ENCODE data around the gene ADAMTS3.
"Not testable (repeated sequence)": the region's sequence is repeated elsewhere in the genome, so short reads cannot be mapped to it uniquely, and the experiment has no call there.

The ADAMTS3 gene

GRCh38 chr4:72567036-72567435, 2.0 kb downstream of the ADAMTS3 start:
- TF ChIP-seq POLR2A (IDR thresholded peaks at IDR 0.05; ENCODE audit: low read depth, low read length): no peak
- no peak for FAIRE-seq
- no peak for DNase-seq (ENCODE audit: insufficient read length, low spot score)

GRCh38 chr4:72566464-72566972, 2.5 kb downstream of the ADAMTS3 start:
- FAIRE-seq (no peak), DNase-seq (ENCODE audit: insufficient read length, low spot score) (no peak)
- TF ChIP-seq POLR2A (IDR thresholded peaks at IDR 0.05; ENCODE audit: low read depth, low read length): no peak

- no peak for FAIRE-seq
- DNase-seq (ENCODE audit: insufficient read length, low spot score): no peak
- no peak for TF ChIP-seq POLR2A (IDR thresholded peaks at IDR 0.05; ENCODE audit: low read depth, low read length)
Observed at GRCh38 chr4:72564789-72565188, 4.2 kb downstream of the ADAMTS3 start.

- DNase-seq (ENCODE audit: insufficient read length, low spot score): no peak
- no peak for FAIRE-seq
- no peak for TF ChIP-seq POLR2A (IDR thresholded peaks at IDR 0.05; ENCODE audit: low read depth, low read length)
Observed at GRCh38 chr4:72564184-72564583, 4.8 kb downstream of the ADAMTS3 start.

- DNase-seq (ENCODE audit: insufficient read length, low spot score) (no peak), FAIRE-seq (no peak)
- TF ChIP-seq POLR2A (IDR thresholded peaks at IDR 0.05; ENCODE audit: low read depth, low read length): no peak
Observed at GRCh38 chr4:72558655-72559054, 10.4 kb downstream of the ADAMTS3 start.

GRCh38 chr4:72557021-72557420, 12.0 kb downstream of the ADAMTS3 start:
- TF ChIP-seq POLR2A (IDR thresholded peaks at IDR 0.05; ENCODE audit: low read depth, low read length): no peak
- FAIRE-seq (no peak), DNase-seq (ENCODE audit: insufficient read length, low spot score) (no peak)

GRCh38 chr4:72555377-72555831, 13.6 kb downstream of the ADAMTS3 start:
- DNase-seq (ENCODE audit: insufficient read length, low spot score): no peak
- no peak for TF ChIP-seq POLR2A (IDR thresholded peaks at IDR 0.05; ENCODE audit: low read depth, low read length)
- no peak for FAIRE-seq

- no peak for DNase-seq (ENCODE audit: insufficient read length, low spot score)
- FAIRE-seq: no peak
- no peak for TF ChIP-seq POLR2A (IDR thresholded peaks at IDR 0.05; ENCODE audit: low read depth, low read length)
Observed at GRCh38 chr4:72553540-72554337, 15.3 kb downstream of the ADAMTS3 start.

- FAIRE-seq: no peak
- TF ChIP-seq POLR2A (IDR thresholded peaks at IDR 0.05; ENCODE audit: low read depth, low read length): no peak
Observed at GRCh38 chr4:72552447-72552846, 16.6 kb downstream of the ADAMTS3 start.

GRCh38 chr4:72546456-72546855, 22.6 kb downstream of the ADAMTS3 start:
- no peak for TF ChIP-seq POLR2A (IDR thresholded peaks at IDR 0.05; ENCODE audit: low read depth, low read length)
- FAIRE-seq: no peak
- no peak for DNase-seq (ENCODE audit: insufficient read length, low spot score)

More at GRCh38 chr4:72552447-72552846, 16.6 kb downstream of the ADAMTS3 start:
- no peak for DNase-seq (ENCODE audit: insufficient read length, low spot score)

- not testable (repeated sequence) for DNase-seq (ENCODE audit: insufficient read length, low spot score); FAIRE-seq
Observed at GRCh38 chr4:72540694-72541093, 28.3 kb downstream of the ADAMTS3 start.

- no peak for FAIRE-seq
- no peak for TF ChIP-seq POLR2A (IDR thresholded peaks at IDR 0.05; ENCODE audit: low read depth, low read length)
- DNase-seq (ENCODE audit: insufficient read length, low spot score): no peak
Observed at GRCh38 chr4:72538006-72538405, 31.0 kb downstream of the ADAMTS3 start.

GRCh38 chr4:72536443-72536842, 32.6 kb downstream of the ADAMTS3 start:
- DNase-seq (ENCODE audit: insufficient read length, low spot score) (no peak), FAIRE-seq (no peak)
- no peak for TF ChIP-seq POLR2A (IDR thresholded peaks at IDR 0.05; ENCODE audit: low read depth, low read length)

GRCh38 chr4:72531768-72532290, 37.2 kb downstream of the ADAMTS3 start:
- no peak for TF ChIP-seq POLR2A (IDR thresholded peaks at IDR 0.05; ENCODE audit: low read depth, low read length)
- no peak for FAIRE-seq
- DNase-seq (ENCODE audit: insufficient read length, low spot score): no peak

- DNase-seq (ENCODE audit: insufficient read length, low spot score): no peak
- FAIRE-seq: no peak
- TF ChIP-seq POLR2A (IDR thresholded peaks at IDR 0.05; ENCODE audit: low read depth, low read length): no peak
Observed at GRCh38 chr4:72531322-72531721, 37.7 kb downstream of the ADAMTS3 start.
